Ovary (tissue), 3 donors: ENCODE measurements around the gene MYO5B.

Source experiments
- CTCF ChIP-seq, 3 donors: fragments of 450-650 bp in 2 of 3; fragments of 200-600 bp in 1 of 3; IDR thresholded peaks; one replicate each; pipeline versions ENCODE4 v1.5.1 to v1.8.0; 2016 to 2022; ENCODE audit warnings: antibody characterized with exemption in 3 of 3, mild to moderate bottlenecking in 1 of 3
- EP300 ChIP-seq: sonication (generic); formaldehyde crosslinking; IDR thresholded peaks from one replicate; pipeline ENCODE4 v1.6.1; 2017; ENCODE audit warnings: antibody characterized with exemption
- POLR2A ChIP-seq: fragments of 450-650 bp; IDR thresholded peaks from one replicate; pipeline ENCODE4 v1.6.1; 2017; ENCODE audit warnings: antibody characterized with exemption, mild to moderate bottlenecking, moderate library complexity
- donor health status: DM: no; HTN: no; CAD: no.

GRCh38 chr18:49884959-49885358 lies 310.0 kb downstream of the MYO5B start:
- TF ChIP-seq CTCF (IDR thresholded peaks at IDR 0.05) (no peak), POLR2A (no peak), EP300 (no peak)
